T-helper 1 cell treated with Interleukin-12 subunit alpha and Interleukin-12 subunit beta and Interleukin-4 antibody, amounts not matched to agents 30 μg/mL and 1 μg/mL, for 36 hours (primary cell): ENCODE results near the gene CCDC174.
"Not testable (repeated sequence)": the region's sequence is repeated elsewhere in the genome, so short reads cannot be mapped to it uniquely, and the experiment has no call there.

ENCODE experiments used
- H3K27ac Mint-ChIP-seq: one replicate; pipeline ENCODE4 v1.8.0; 2021; ENCODE audit warnings: mild to moderate bottlenecking, mixed read lengths
- H3K27me3 Mint-ChIP-seq: one replicate; pipeline ENCODE4 v1.8.0; 2021; ENCODE audit warnings: low read depth, mixed read lengths
- H3K36me3 Mint-ChIP-seq: one replicate; pipeline ENCODE4 v1.8.0; 2021; ENCODE audit warnings: low read depth, mixed read lengths
- H3K4me1 Mint-ChIP-seq: one replicate; pipeline ENCODE4 v1.8.0; 2021; ENCODE audit warnings: low read depth, mixed read lengths
- H3K4me3 Mint-ChIP-seq: one replicate; pipeline ENCODE4 v1.8.0; 2021; ENCODE audit warnings: mild to moderate bottlenecking, moderate library complexity, mixed read lengths
- H3K9me3 Mint-ChIP-seq: one replicate; pipeline ENCODE4 v1.8.0; 2021; ENCODE audit warnings: mixed read lengths

The CCDC174 gene

GRCh38 chr3:14633819-14634424 is 17.6 kb upstream of the CCDC174 start:
- Mint-ChIP-seq H3K27ac (no peak overlapping the region), H3K27me3 (peaks cover 18% of the 10 kb centered on the region), H3K9me3 (no peaks in the 10 kb centered on the region), H3K36me3 (no peaks in the 10 kb centered on the region), H3K4me3 (no peak overlapping the region), H3K4me1 (no peaks in the 10 kb centered on the region)

- Mint-ChIP-seq H3K4me3 (no peak overlapping the region), H3K27me3 (peaks cover 18% of the 10 kb centered on the region), H3K36me3 (no peaks in the 10 kb centered on the region), H3K9me3 (no peaks in the 10 kb centered on the region), H3K4me1 (no peaks in the 10 kb centered on the region), H3K27ac (no peak overlapping the region)
These were observed 16.7 kb upstream of the CCDC174 start for GRCh38 chr3:14634763-14635400.

GRCh38 chr3:14636496-14637087 is 15.0 kb upstream of the CCDC174 start:
- no peak overlapping the region for H3K4me3 Mint-ChIP-seq
- H3K36me3 Mint-ChIP-seq, result no peaks in the 10 kb centered on the region
- H3K27me3 Mint-ChIP-seq, result peaks cover 18% of the 10 kb centered on the region

DNA sequence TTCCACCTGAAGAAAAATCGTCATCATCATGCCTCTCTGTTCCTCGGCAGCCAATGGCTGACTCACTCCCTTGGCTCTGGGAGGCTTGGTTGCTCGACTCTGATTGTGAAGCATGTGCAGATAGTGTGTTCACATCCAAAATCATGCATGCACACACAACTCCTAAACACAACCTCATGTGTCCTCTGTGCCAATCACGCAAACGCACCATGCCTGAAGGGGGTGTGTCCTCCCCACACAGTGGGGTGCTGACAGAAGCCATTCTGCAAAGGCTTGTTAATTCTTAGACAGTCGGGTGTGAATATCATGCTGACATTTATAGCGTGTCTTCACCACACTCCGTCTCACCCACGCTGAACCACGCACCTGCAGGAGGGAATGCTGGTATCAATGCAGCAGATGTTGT is 11.4 kb upstream of the CCDC174 start:
- no peak overlapping the region for H3K4me3 Mint-ChIP-seq
- no peaks in the 10 kb centered on the region for H3K9me3 Mint-ChIP-seq
- no peaks in the 10 kb centered on the region for H3K36me3 Mint-ChIP-seq
- peaks cover 32% of the 10 kb centered on the region for H3K27me3 Mint-ChIP-seq
- H3K27ac Mint-ChIP-seq, result no peak overlapping the region
- H3K4me1 Mint-ChIP-seq, result no peaks in the 10 kb centered on the region

More at GRCh38 chr3:14636496-14637087, 15.0 kb upstream of the CCDC174 start:
- Mint-ChIP-seq H3K4me1 (no peaks in the 10 kb centered on the region), H3K27ac (no peak overlapping the region), H3K9me3 (no peaks in the 10 kb centered on the region)

GRCh38 chr3:14640734-14641133 is 10.8 kb upstream of the CCDC174 start:
- H3K9me3 Mint-ChIP-seq, result no peaks in the 10 kb centered on the region
- H3K4me1 Mint-ChIP-seq, result no peaks in the 10 kb centered on the region
- peaks cover 28% of the 10 kb centered on the region for H3K27me3 Mint-ChIP-seq
- H3K4me3 Mint-ChIP-seq, result no peak overlapping the region
- no peak overlapping the region for H3K27ac Mint-ChIP-seq
- no peaks in the 10 kb centered on the region for H3K36me3 Mint-ChIP-seq

DNA sequence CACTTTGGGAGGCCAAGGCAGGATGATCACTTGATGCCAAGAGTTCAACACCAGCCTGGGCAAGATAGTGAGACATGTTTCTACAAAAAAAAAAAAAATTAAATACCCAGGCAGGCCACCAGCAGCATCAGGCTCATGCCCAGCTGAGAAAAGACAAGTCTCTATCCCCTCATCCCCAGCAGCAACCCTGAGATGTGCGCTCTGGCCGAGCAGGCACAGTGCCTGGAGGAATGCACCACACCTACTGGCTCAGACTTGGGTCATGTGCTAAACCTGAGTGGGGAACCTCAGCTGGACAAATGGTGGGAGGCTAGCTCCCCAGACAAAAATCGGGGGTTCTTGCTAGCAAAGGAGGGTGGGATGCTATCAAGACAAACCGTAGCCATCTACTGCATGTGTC is 10.2 kb upstream of the CCDC174 start:
- no peak overlapping the region for H3K4me3 Mint-ChIP-seq
- peaks cover 28% of the 10 kb centered on the region for H3K27me3 Mint-ChIP-seq
- H3K36me3 Mint-ChIP-seq, result no peaks in the 10 kb centered on the region
- no peaks in the 10 kb centered on the region for H3K9me3 Mint-ChIP-seq
- H3K27ac Mint-ChIP-seq, result no peak overlapping the region
- H3K4me1 Mint-ChIP-seq, result no peaks in the 10 kb centered on the region

GRCh38 chr3:14645453-14645852 is 6.1 kb upstream of the CCDC174 start:
- peaks cover 17% of the 10 kb centered on the region for H3K27me3 Mint-ChIP-seq
- H3K9me3 Mint-ChIP-seq, result no peaks in the 10 kb centered on the region
- peaks cover 8% of the 10 kb centered on the region for H3K4me1 Mint-ChIP-seq
- H3K4me3 Mint-ChIP-seq, result no peak overlapping the region
- no peak overlapping the region for H3K27ac Mint-ChIP-seq
- no peaks in the 10 kb centered on the region for H3K36me3 Mint-ChIP-seq

- Mint-ChIP-seq H3K27me3 (peaks cover 17% of the 10 kb centered on the region), H3K36me3 (no peaks in the 10 kb centered on the region), H3K4me1 (peaks cover 11% of the 10 kb centered on the region), H3K9me3 (no peaks in the 10 kb centered on the region), H3K4me3 (no peak overlapping the region), H3K27ac (no peak overlapping the region)
These were observed 5.4 kb upstream of the CCDC174 start for GRCh38 chr3:14646131-14646573.

DNA sequence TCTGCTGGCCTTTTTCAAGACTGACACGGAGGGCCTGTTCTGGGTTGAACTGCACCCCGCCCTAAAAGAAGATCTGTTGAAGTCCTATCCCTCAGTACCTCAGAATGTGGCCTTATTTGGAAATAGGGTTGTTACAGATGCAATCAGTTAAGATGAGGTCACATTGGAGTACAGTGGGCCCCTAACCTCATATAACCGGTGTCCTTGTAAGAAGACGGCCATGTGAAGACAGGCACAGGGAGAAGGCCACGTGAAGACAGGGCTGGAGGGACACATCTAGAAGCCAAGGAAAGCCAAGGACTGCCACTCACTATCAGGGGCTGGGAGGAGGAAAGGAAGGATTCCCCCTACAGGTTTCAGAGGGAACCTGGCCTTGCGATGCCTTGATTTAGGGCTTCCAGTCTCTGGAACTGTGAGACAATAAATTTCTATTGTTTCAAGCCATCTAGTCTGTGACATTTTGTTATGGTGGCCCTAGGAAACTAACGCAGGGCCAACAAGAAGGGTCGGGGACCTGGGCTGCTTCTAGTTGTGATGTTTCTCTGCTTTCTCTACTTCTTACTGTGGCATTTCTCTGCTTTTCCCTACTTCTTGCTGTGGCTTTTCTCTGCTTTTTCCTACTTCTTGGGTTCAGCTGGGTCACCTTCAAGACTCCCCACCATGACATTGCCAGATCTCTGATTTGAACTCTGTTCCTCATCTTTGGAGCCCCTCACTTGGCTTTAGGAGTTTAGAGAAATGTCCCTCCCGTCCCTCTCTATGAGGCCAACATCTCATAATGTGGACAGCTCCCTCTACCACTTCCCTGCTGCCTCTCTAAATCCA is 4.8 kb upstream of the CCDC174 start:
- Mint-ChIP-seq H3K9me3 (no peaks in the 10 kb centered on the region), H3K36me3 (no peaks in the 10 kb centered on the region), H3K4me3 (no peak overlapping the region), H3K27me3 (peaks cover 17% of the 10 kb centered on the region), H3K4me1 (peaks cover 12% of the 10 kb centered on the region), H3K27ac (no peak overlapping the region)

DNA sequence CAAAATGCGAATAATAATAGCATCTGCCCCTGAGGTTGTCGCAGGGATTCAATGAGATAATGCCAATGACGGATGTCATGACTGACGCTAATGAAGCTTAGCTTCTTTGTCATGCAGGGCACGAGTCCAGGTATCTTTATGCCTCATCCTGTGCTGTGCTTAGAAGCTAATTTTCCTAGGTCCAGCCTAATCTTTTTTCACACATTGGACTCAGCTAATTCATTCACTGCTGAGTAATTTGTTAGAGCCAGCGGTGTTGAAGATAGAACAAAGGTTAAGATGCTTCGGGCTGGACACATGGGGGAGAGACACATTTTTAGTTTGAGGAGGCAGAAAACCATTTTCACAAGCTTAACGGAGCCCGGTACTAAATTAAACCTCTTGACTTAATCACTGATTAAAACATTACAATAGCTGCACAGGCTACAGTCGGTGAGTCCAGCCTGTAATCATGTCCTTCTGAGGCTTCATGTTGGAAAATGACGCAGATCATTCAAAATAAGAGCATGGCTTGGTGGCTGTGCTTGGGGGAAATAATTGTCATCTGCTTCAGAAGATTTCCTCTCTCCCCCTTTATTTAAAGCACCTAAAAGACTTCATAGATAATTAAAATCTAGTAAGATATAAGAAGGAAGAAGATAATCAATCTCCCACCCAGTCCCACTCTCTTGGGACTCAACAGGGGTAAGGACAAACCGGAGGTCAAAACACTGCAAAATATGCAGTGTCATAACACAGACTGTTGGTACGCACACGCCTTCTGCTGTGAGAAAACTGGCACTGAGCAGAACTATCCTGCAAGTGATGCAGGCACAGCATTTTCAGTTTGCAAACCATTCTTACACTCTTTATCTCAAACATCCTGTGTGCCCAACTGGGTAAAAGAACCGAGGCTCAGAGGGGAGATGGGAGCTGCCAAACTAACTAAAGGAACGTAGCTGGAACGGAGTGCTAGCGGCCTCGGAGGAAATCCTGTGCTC is 3.3 kb upstream of the CCDC174 start:
- peaks cover 7% of the 10 kb centered on the region for H3K27me3 Mint-ChIP-seq
- no peaks in the 10 kb centered on the region for H3K9me3 Mint-ChIP-seq
- no peak overlapping the region for H3K4me3 Mint-ChIP-seq
- no peak overlapping the region for H3K27ac Mint-ChIP-seq
- H3K4me1 Mint-ChIP-seq, result peaks cover 18% of the 10 kb centered on the region
- peaks cover 2% of the 10 kb centered on the region for H3K36me3 Mint-ChIP-seq

DNA sequence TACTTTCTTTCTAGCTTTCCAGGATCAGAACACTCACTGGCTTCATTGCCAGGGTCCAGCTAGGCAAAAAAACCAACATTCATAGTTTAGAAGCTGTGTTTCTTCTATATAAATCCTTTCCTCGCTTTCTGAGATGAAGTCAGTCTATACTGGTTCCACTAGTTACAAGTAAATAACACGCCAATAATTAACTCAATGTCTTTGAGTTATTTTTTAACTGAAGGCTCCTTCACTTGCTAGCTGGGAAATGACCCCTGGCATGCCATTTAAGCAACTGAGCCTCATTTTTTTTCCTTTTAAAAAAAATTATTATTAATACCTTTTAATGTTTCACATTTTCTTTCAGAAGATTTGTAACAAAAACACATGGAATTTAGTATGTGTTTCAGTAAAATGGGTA is 2.1 kb upstream of the CCDC174 start:
- Mint-ChIP-seq H3K9me3 (no peaks in the 10 kb centered on the region), H3K4me3 (no peak overlapping the region), H3K27ac (no peak overlapping the region), H3K36me3 (peaks cover 2% of the 10 kb centered on the region), H3K27me3 (peaks cover under 1% of the 10 kb centered on the region), H3K4me1 (peaks cover 25% of the 10 kb centered on the region)

DNA sequence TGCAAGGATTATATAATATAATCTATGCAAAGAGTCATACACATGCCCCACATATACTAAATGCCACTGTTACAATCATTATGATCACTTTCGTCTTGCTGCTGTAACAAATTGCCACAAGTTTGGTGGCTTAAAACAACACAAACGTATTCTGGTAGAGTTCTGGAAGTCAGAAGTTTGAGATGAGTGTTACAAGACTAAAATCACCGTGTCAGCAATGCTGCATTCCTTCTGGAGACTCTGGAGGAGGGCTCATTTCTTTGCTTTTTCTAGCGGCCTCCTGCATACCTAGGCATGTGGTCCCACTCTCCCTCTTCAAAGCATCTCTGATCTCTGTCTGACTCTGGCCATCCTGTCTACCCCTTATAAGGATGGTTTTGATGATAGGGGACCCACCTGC is 1.4 kb upstream of the CCDC174 start:
- H3K27me3 Mint-ChIP-seq, result no peaks in the 10 kb centered on the region
- peaks cover 2% of the 10 kb centered on the region for H3K36me3 Mint-ChIP-seq
- H3K27ac Mint-ChIP-seq, result peak overlapping the region; percentile 73
- peak overlapping the region; percentile 97 for H3K4me3 Mint-ChIP-seq
- H3K9me3 Mint-ChIP-seq, result no peaks in the 10 kb centered on the region
- peaks cover 25% of the 10 kb centered on the region for H3K4me1 Mint-ChIP-seq

DNA sequence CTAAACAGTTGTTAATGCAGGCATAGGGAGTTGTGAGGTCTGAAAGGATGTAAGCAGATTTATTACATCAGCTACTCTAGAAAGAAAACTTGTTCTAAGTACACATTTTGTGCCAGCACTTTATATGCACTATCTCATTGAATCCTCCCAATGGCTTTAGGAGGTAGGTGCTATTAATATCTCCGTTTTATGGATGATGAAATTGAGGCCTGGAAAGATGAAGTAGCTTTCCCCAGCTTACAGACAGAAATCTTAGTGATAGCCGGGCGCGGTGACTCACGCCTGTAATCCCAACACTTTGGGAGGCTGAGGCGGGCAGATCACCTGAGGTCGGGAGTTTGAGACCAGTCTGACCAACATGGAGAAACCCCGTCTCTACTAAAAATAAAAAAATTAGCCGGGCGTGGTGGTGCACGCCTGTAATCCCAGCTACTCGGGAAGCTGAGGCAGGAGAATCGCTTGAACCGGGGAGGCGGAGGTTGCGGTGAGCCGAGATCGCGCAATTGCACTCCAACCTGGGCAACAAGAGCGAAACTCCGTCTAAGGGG is 872 bp downstream of the CCDC174 start:
- peak overlapping the region; percentile 99 for H3K27ac Mint-ChIP-seq
- H3K36me3 Mint-ChIP-seq, result peaks cover 15% of the 10 kb centered on the region
- H3K4me3 Mint-ChIP-seq, result peak overlapping the region; percentile 97
- H3K9me3 Mint-ChIP-seq, H3K27me3 Mint-ChIP-seq: not testable (repeated sequence)
- peaks cover 32% of the 10 kb centered on the region for H3K4me1 Mint-ChIP-seq
